Measurements from ENCODE around the gene TSPAN13.

DNA sequence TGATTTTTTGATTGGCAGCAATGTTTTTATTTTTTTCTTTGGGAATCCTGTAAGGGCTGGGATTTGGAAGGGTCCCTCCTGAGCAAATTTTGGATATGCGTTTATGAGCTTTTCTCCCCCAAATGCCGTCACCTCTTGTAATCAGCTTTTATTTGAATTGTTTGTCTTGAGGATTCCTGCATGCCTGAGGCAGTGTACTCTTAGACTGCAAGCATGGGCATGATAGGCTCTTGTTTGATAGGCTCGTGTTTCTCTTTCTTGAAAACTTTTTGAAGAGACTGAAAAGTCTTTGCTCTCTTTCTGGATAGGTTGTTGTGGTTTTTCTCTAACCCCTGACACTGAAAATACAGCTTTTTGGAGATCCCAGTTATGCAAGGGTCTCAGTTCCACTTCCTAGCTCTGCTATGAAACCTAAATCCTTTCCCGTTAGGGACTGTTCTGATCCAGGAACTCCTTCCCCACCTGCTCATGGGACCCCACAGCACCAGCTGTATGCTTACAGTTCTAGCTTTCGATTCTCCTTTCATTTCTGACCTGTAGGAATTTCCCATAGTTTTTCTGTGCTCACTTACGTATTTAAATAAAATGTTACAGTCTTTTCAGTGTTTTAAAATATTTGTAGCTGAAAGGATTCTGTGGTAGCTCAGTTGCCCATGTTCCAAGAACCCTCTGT, 17.2 kb downstream of the TSPAN13 start:
- TF ChIP-seq, protein P1, sequence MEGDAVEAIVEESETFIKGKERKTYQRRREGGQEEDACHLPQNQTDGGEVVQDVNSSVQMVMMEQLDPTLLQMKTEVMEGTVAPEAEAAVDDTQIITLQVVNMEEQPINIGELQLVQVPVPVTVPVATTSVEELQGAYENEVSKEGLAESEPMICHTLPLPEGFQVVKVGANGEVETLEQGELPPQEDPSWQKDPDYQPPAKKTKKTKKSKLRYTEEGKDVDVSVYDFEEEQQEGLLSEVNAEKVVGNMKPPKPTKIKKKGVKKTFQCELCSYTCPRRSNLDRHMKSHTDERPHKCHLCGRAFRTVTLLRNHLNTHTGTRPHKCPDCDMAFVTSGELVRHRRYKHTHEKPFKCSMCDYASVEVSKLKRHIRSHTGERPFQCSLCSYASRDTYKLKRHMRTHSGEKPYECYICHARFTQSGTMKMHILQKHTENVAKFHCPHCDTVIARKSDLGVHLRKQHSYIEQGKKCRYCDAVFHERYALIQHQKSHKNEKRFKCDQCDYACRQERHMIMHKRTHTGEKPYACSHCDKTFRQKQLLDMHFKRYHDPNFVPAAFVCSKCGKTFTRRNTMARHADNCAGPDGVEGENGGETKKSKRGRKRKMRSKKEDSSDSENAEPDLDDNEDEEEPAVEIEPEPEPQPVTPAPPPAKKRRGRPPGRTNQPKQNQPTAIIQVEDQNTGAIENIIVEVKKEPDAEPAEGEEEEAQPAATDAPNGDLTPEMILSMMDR (IDR thresholded peaks at IDR 0.05; ENCODE audit: insufficient read depth, low read depth, low read length), result no peak
- TF ChIP-seq EZH2 (IDR thresholded peaks at IDR 0.05; ENCODE audit: insufficient read depth, low read length), result no peak
